IPS-NIHi7 (cell line): ENCODE results near the gene LMNB1.

ENCODE experiments used
- DNase-seq: peaks from one replicate; pipeline ENCODE4 v3.0.0; 2012; ENCODE audit warnings: mixed read lengths; ENCODE audit errors: extremely low spot score

The LMNB1 gene

DNA sequence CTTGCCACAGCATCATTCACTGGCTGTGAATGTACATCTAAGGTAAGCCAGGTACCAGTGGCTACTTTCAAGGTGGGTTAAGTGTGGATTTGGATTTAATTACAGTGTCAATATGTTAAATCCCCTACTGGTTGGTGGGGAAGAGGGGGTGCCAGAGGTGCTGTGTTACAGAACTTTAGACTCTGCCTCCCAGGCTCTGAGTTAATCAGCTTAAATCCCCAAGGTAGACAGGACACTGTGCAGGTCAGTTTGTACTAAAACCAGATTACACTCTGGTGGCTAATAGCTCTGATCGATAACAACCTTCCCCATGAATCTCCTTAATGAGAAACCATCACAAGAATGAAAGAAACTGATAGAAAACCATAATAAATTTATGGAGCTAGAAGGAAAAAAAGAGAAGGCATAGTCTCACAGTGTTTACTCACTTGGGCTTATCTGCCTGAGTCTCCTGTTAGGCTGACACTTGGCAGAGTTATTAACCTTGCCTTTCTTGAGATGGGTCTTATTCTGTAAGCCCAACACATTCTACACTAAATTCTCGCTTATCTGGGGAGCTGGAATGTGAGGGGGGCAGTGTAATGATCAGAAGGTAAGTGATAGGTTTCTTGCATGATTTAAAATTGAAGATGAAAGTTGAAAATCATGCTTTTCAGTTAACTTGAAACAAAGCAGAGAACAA lies 106.8 kb downstream of the LMNB1 start:
- DNase-seq, result no peak

DNA sequence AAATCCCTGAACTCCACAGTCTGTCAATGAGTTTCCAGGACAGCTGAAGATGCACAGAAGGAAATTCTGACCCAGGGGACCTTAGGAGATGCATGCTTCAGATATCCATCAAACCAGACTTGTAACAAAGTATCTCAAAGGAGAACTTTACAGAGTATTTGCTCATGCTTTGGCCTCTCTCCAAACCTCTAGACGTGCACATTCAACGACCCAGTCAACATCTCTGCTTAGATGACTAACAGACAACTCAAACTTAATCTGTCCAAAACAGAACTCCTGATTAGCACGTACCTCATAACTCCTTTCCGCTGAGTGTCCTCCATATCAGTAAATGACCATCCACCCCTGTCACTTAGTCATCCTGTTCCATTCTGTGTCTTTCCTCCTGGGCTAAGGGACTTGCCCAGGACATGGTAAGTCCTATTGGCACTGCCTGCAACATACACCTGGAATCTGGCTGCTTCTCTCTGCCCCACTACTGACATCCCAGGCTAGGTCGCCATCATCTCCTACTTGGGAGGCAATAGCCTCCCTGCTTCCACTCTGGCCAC lies 107.4 kb downstream of the LMNB1 start:
- no peak for DNase-seq
